ENCODE data around the gene ADM2. TPM values are rescaled to one million over a fixed set of nuclear protein-coding genes. Genes with fewer than 3 reads are reported as not detected.
A peak's percentile ranks its signal among the peaks of the same experiment; 100 is the strongest.

The ADM2 gene
- total RNA-seq, 1 experiment from 2014 or later, result 10.5 TPM

- no peak for TF ChIP-seq CTCF (conservative IDR thresholded peaks at IDR 0.05)
- H3K4me1 ChIP-seq (replicated peaks; ENCODE audit: insufficient read depth), result peaks cover 56% of the 10 kb centered on the region
- intact Hi-C loops (cut with micrococcal nuclease; ENCODE audit: unreplicated experiment), result no loop called here
- H3K27ac ChIP-seq, result peak overlapping the region; percentile 44
- H3K79me2 ChIP-seq (ENCODE audit: low read depth), result peaks cover 66% of the 10 kb centered on the region
- H3F3A ChIP-seq (ENCODE audit: insufficient read depth, low read depth), result peaks cover 43% of the 10 kb centered on the region
- peaks cover 15% of the 10 kb centered on the region for H3K36me3 ChIP-seq (ENCODE audit: low read depth)
- POLR2A ChIA-PET (ENCODE audit: unreplicated experiment), result interaction anchor here (0.6 to 0.7 kb wide), 4 partner anchors 23 to 237 kb away, joined by 4 to 8 read pairs (median 4); no protein-coding TSS in a partner anchor
- H2AFZ ChIP-seq, result no peak overlapping the region
- peaks cover 87% of the 10 kb centered on the region for H4K20me1 ChIP-seq (ENCODE audit: insufficient read depth)
- CTCF ChIA-PET, result interaction anchor here (0.6 kb wide), 1 partner anchor 38 kb away, joined by 5 read pairs; the partner anchor contains the start of gene NCAPH2
- H3K4me2 ChIP-seq, result peak overlapping the region; percentile 87
- no peaks in the 10 kb centered on the region for H3K9me3 ChIP-seq (ENCODE audit: insufficient read depth, low read depth)
- peak overlapping the region; percentile 22; the same call in 1 of the 2 replicates for H3K4me3 ChIP-seq
- no peaks in the 10 kb centered on the region for H3K9me2 ChIP-seq (ENCODE audit: insufficient read depth)
- no TSS peak for BruUV-seq (replicated peaks)
- peak; percentile 90 to 94 for DNase-seq
- H3K27me3 ChIP-seq (ENCODE audit: insufficient read depth, low read depth), result no peaks in the 10 kb centered on the region
These were observed 11.7 kb upstream of the ADM2 start for GRCh38 chr22:50469377-50470305.

GRCh38 chr22:50470491-50470890, 10.9 kb upstream of the ADM2 start:
- ChIA-PET POLR2A (ENCODE audit: unreplicated experiment) (interaction anchor here (0.6 to 0.7 kb wide), 2 partner anchors 29 to 238 kb away, joined by 4 to 5 read pairs; no protein-coding TSS in a partner anchor), CTCF (no interaction called here)
- Histone ChIP-seq H3K36me3 (ENCODE audit: low read depth) (peaks cover 10% of the 10 kb centered on the region; the same call in 1 of the 2 replicates), H4K20me1 (ENCODE audit: insufficient read depth) (peaks cover 78% of the 10 kb centered on the region), H3K4me3 (peak overlapping the region; percentile 22; the same call in 1 of the 2 replicates), H3K79me2 (ENCODE audit: low read depth) (peaks cover 66% of the 10 kb centered on the region), H3K4me2 (peak overlapping the region; percentile 87), H3K9me2 (ENCODE audit: insufficient read depth) (no peaks in the 10 kb centered on the region), H3K27me3 (ENCODE audit: insufficient read depth, low read depth) (no peaks in the 10 kb centered on the region), H3K27ac (peak overlapping the region; percentile 44), H3F3A (ENCODE audit: insufficient read depth, low read depth) (peaks cover 43% of the 10 kb centered on the region), H3K9me3 (ENCODE audit: insufficient read depth, low read depth) (no peaks in the 10 kb centered on the region), H3K4me1 (replicated peaks; ENCODE audit: insufficient read depth) (peaks cover 59% of the 10 kb centered on the region), H2AFZ (no peak overlapping the region)
- TF ChIP-seq EZH2 (IDR thresholded peaks at IDR 0.05; ENCODE audit: low read depth) (no peak), CTCF (conservative IDR thresholded peaks at IDR 0.05) (no peak)
- no TSS peak for BruUV-seq (replicated peaks)
- no peak for DNase-seq
- intact Hi-C loops (cut with micrococcal nuclease; ENCODE audit: unreplicated experiment), result no loop called here

GRCh38 chr22:50471197-50471847, 10.0 kb upstream of the ADM2 start:
- Histone ChIP-seq H3K36me3 (ENCODE audit: low read depth) (peaks cover 10% of the 10 kb centered on the region; the same call in 1 of the 2 replicates), H3K79me2 (ENCODE audit: low read depth) (peaks cover 66% of the 10 kb centered on the region), H3K27me3 (ENCODE audit: insufficient read depth, low read depth) (no peaks in the 10 kb centered on the region), H3K9me2 (ENCODE audit: insufficient read depth) (no peaks in the 10 kb centered on the region), H3K9me3 (ENCODE audit: insufficient read depth, low read depth) (no peaks in the 10 kb centered on the region), H3K4me2 (peak overlapping the region; percentile 87), H3F3A (ENCODE audit: insufficient read depth, low read depth) (peaks cover 43% of the 10 kb centered on the region), H3K27ac (peak overlapping the region; percentile 44), H2AFZ (no peak overlapping the region), H4K20me1 (ENCODE audit: insufficient read depth) (peaks cover 74% of the 10 kb centered on the region), H3K4me3 (no peak overlapping the region), H3K4me1 (replicated peaks; ENCODE audit: insufficient read depth) (peaks cover 60% of the 10 kb centered on the region)
- POLR2A ChIA-PET (ENCODE audit: unreplicated experiment), result no interaction called here
- CTCF ChIA-PET, result interaction anchor here (0.6 kb wide), 1 partner anchor 56 kb away, joined by 9 read pairs; no protein-coding TSS in a partner anchor
- intact Hi-C loops (cut with micrococcal nuclease; ENCODE audit: unreplicated experiment), result no loop called here
- no peak for TF ChIP-seq EZH2 (IDR thresholded peaks at IDR 0.05; ENCODE audit: low read depth)
- TF ChIP-seq CTCF (conservative IDR thresholded peaks at IDR 0.05), result no peak
- BruUV-seq (replicated peaks), result no TSS peak
- no peak for DNase-seq
